ENCODE results near the gene TUT1.

Gene TUT1

GRCh38 chr11:62605467-62605866, 14.1 kb upstream of the TUT1 start:
- Histone ChIP-seq H2AFZ (ENCODE audit: low read depth, low read length) (no peak overlapping the region), H3K4me1 (ENCODE audit: insufficient read depth, low read length) (peaks cover 13% of the 10 kb centered on the region), H4K20me1 (ENCODE audit: insufficient read depth, low read length) (peaks cover 3% of the 10 kb centered on the region; the same call in 1 of the 2 replicates), H3K9me3 (ENCODE audit: insufficient read depth, low read length, severe bottlenecking) (no peaks in the 10 kb centered on the region), H3K36me3 (ENCODE audit: insufficient read depth, low read length) (peaks cover 46% of the 10 kb centered on the region), H3K4me2 (ENCODE audit: insufficient read depth, low read length) (no peak overlapping the region), H3K27me3 (ENCODE audit: insufficient read depth, low read length, poor library complexity) (no peaks in the 10 kb centered on the region), H3K79me2 (ENCODE audit: insufficient read depth, low read length) (peaks cover 11% of the 10 kb centered on the region), H3K9ac (ENCODE audit: low read depth, low read length) (no peak overlapping the region), H3K4me3 (ENCODE audit: low read depth in 1 of 2, low read length in 2 of 2) (no peak overlapping the region), H3K27ac (ENCODE audit: low read length) (no peak overlapping the region)
- no peak for TF ChIP-seq CTCF (IDR thresholded peaks at IDR 0.05; ENCODE audit: borderline replicate concordance, extremely low read depth, low read length, poor library complexity, severe bottlenecking)
- no peak for TF ChIP-seq EZH2 (IDR thresholded peaks at IDR 0.05; ENCODE audit: borderline replicate concordance, low read depth, low read length, severe bottlenecking)
- ATAC-seq (ENCODE audit: insufficient read depth, low read depth) (no peak), DNase-seq (no peak)

GRCh38 chr11:62604460-62605120, 13.3 kb upstream of the TUT1 start:
- no peak for ATAC-seq (ENCODE audit: insufficient read depth, low read depth)
- Histone ChIP-seq H3K4me2 (ENCODE audit: insufficient read depth, low read length) (no peak overlapping the region), H4K20me1 (ENCODE audit: insufficient read depth, low read length) (peaks cover 12% of the 10 kb centered on the region; the same call in 1 of the 2 replicates)

DNA sequence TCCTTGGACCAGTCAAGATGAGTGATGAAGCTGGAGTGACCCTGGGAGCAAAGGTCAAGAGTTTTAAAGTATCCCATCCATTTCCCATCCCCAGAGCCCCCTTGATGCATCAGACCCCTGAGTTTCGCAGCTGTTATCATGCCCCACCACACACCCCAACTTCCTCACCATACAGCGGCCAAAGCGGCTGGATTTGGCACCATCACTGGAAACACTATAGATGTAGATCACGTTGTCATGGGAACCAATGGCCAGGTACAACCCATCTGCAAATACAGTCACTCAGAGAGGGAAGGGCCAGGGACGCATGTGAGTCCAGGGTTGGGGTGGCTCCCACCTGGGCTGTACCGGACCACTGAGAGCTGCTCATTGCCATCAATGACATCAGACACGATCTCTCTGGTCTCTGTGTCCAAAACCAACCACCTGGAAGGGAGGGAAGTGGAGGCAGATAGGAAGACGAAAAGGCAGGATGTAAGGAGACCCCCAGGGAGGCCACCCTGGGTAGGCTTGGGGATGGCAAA, 12.5 kb upstream of the TUT1 start:
- H4K20me1 ChIP-seq (ENCODE audit: insufficient read depth, low read length) = peaks cover 14% of the 10 kb centered on the region; the same call in 1 of the 2 replicates
- no peak overlapping the region for H3K27ac ChIP-seq (ENCODE audit: low read length)
- H3K9me3 ChIP-seq (ENCODE audit: insufficient read depth, low read length, severe bottlenecking) = no peaks in the 10 kb centered on the region
- no peak overlapping the region for H3K9ac ChIP-seq (ENCODE audit: low read depth, low read length)
- no peak overlapping the region for H3K4me2 ChIP-seq (ENCODE audit: insufficient read depth, low read length)
- peaks cover 48% of the 10 kb centered on the region for H3K36me3 ChIP-seq (ENCODE audit: insufficient read depth, low read length)
- TF ChIP-seq CTCF (IDR thresholded peaks at IDR 0.05; ENCODE audit: borderline replicate concordance, extremely low read depth, low read length, poor library complexity, severe bottlenecking) = no peak
- TF ChIP-seq EZH2 (IDR thresholded peaks at IDR 0.05; ENCODE audit: borderline replicate concordance, low read depth, low read length, severe bottlenecking) = no peak
- H3K4me3 ChIP-seq (ENCODE audit: low read depth in 1 of 2, low read length in 2 of 2) = no peak overlapping the region
- H3K27me3 ChIP-seq (ENCODE audit: insufficient read depth, low read length, poor library complexity) = no peaks in the 10 kb centered on the region
- ATAC-seq (ENCODE audit: insufficient read depth, low read depth) (no peak), DNase-seq (no peak)
- H3K79me2 ChIP-seq (ENCODE audit: insufficient read depth, low read length) = peaks cover 26% of the 10 kb centered on the region
- no peak overlapping the region for H2AFZ ChIP-seq (ENCODE audit: low read depth, low read length)
- H3K4me1 ChIP-seq (ENCODE audit: insufficient read depth, low read length) = peaks cover 27% of the 10 kb centered on the region

More at GRCh38 chr11:62604460-62605120, 13.3 kb upstream of the TUT1 start:
- TF ChIP-seq CTCF (IDR thresholded peaks at IDR 0.05; ENCODE audit: borderline replicate concordance, extremely low read depth, low read length, poor library complexity, severe bottlenecking) (no peak), EZH2 (IDR thresholded peaks at IDR 0.05; ENCODE audit: borderline replicate concordance, low read depth, low read length, severe bottlenecking) (no peak)
- Histone ChIP-seq H3K27me3 (ENCODE audit: insufficient read depth, low read length, poor library complexity) (no peaks in the 10 kb centered on the region), H3K27ac (ENCODE audit: low read length) (no peak overlapping the region), H3K4me1 (ENCODE audit: insufficient read depth, low read length) (peaks cover 20% of the 10 kb centered on the region), H3K9ac (ENCODE audit: low read depth, low read length) (no peak overlapping the region), H3K79me2 (ENCODE audit: insufficient read depth, low read length) (peaks cover 20% of the 10 kb centered on the region), H3K9me3 (ENCODE audit: insufficient read depth, low read length, severe bottlenecking) (no peaks in the 10 kb centered on the region), H3K4me3 (ENCODE audit: low read depth in 1 of 2, low read length in 2 of 2) (no peak overlapping the region), H3K36me3 (ENCODE audit: insufficient read depth, low read length) (peaks cover 49% of the 10 kb centered on the region), H2AFZ (ENCODE audit: low read depth, low read length) (no peak overlapping the region)
- DNase-seq = no peak

Data from DND-41 (cell line).